Measurements from ENCODE around the gene PPP2R3C. TPM values are rescaled to one million over a fixed set of nuclear protein-coding genes. Genes with fewer than 3 reads are reported as not detected.

PPP2R3C gene
- total RNA-seq, 1 experiment from 2014 or later, result 15.2 TPM

- BruUV-seq (replicated peaks), result no TSS peak
- peaks cover 4% of the 10 kb centered on the region; the same call in 1 of the 2 replicates for H3K79me2 ChIP-seq (ENCODE audit: low read length)
- H3K4me1 ChIP-seq (ENCODE audit: insufficient read depth, low read length), result peaks cover 6% of the 10 kb centered on the region; the same call in 1 of the 2 replicates
- no peaks in the 10 kb centered on the region for H3K9me2 ChIP-seq (replicated peaks; ENCODE audit: low read length)
- 0 out of 2 replicates have a peak, but pooled peaks cover 4% of the 10 kb centered on the region for H3K9me3 ChIP-seq (ENCODE audit: low read length)
- no peak overlapping the region for H3K27ac ChIP-seq (ENCODE audit: low read length)
- H3K36me3 ChIP-seq (ENCODE audit: low read depth, low read length), result peaks cover 18% of the 10 kb centered on the region
- ChIA-PET POLR2A (ENCODE audit: unreplicated experiment) (interaction anchor here (0.7 kb wide), 1 partner anchor 65 kb away, joined by 4 read pairs; no protein-coding TSS in a partner anchor), CTCF (no interaction called here)
- intact Hi-C loops (cut with micrococcal nuclease), result no loop called here
- TF ChIP-seq EZH2phosphoT487 (IDR thresholded peaks at IDR 0.05; ENCODE audit: borderline replicate concordance, low read length) (no peak), EZH2 (IDR thresholded peaks at IDR 0.05; ENCODE audit: low read length, unreplicated experiment) (no peak)
- TF ChIP-seq, protein P1, sequence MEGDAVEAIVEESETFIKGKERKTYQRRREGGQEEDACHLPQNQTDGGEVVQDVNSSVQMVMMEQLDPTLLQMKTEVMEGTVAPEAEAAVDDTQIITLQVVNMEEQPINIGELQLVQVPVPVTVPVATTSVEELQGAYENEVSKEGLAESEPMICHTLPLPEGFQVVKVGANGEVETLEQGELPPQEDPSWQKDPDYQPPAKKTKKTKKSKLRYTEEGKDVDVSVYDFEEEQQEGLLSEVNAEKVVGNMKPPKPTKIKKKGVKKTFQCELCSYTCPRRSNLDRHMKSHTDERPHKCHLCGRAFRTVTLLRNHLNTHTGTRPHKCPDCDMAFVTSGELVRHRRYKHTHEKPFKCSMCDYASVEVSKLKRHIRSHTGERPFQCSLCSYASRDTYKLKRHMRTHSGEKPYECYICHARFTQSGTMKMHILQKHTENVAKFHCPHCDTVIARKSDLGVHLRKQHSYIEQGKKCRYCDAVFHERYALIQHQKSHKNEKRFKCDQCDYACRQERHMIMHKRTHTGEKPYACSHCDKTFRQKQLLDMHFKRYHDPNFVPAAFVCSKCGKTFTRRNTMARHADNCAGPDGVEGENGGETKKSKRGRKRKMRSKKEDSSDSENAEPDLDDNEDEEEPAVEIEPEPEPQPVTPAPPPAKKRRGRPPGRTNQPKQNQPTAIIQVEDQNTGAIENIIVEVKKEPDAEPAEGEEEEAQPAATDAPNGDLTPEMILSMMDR (conservative IDR thresholded peaks at IDR 0.05; ENCODE audit: low read depth, low read length), result no peak
- H4K20me1 ChIP-seq (ENCODE audit: low read length), result no peaks in the 10 kb centered on the region
- H3K4me2 ChIP-seq (ENCODE audit: low read length), result no peak overlapping the region
- DNase-seq (no peak), ATAC-seq (no peak)
- H3K4me3 ChIP-seq (ENCODE audit: low read length), result no peak overlapping the region
- no peak overlapping the region for H3K9ac ChIP-seq (ENCODE audit: low read length)
- H3K27me3 ChIP-seq (ENCODE audit: low read length), result no peaks in the 10 kb centered on the region
- no peak overlapping the region for H2AFZ ChIP-seq (ENCODE audit: low read length)
- H3F3A ChIP-seq (ENCODE audit: low read length, unreplicated experiment), result no peaks in the 10 kb centered on the region
Measured at GRCh38 chr14:35116242-35116641, 5.5 kb downstream of the PPP2R3C start.

DNA sequence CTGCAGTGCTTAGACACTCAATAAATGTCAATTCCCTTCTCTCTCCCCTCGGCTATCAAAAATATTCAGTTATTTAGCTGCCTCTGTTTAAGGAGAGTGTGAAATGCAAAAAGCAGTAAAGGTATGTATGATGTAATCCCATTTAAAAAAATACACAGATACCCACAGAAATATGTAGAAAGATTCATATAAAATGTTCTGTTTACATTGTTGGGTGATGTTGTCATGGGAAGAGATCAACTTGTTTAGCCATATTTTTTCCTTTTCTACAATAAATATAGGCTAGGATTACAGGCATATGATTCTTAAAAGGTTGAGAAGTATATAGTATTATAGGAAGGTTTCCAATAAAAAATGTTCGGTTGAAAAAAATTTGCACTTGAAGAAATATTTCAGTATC, 7.8 kb downstream of the PPP2R3C start:
- intact Hi-C loops (cut with micrococcal nuclease), result no loop called here
- H3F3A ChIP-seq (ENCODE audit: low read length, unreplicated experiment), result no peaks in the 10 kb centered on the region
- 0 out of 2 replicates have a peak, but pooled peaks cover 4% of the 10 kb centered on the region for H3K9me3 ChIP-seq (ENCODE audit: low read length)
- no peaks in the 10 kb centered on the region for H3K27me3 ChIP-seq (ENCODE audit: low read length)
- H3K4me3 ChIP-seq (ENCODE audit: low read length), result no peak overlapping the region
- TF ChIP-seq, protein P1 (conservative IDR thresholded peaks at IDR 0.05; ENCODE audit: low read depth, low read length), result no peak
- TF ChIP-seq EZH2 (IDR thresholded peaks at IDR 0.05; ENCODE audit: low read length, unreplicated experiment), result no peak
- TF ChIP-seq EZH2phosphoT487 (IDR thresholded peaks at IDR 0.05; ENCODE audit: borderline replicate concordance, low read length), result no peak
- DNase-seq (peak; percentile 46), ATAC-seq (peak; percentile 82)
- no peaks in the 10 kb centered on the region for H4K20me1 ChIP-seq (ENCODE audit: low read length)
- H3K36me3 ChIP-seq (ENCODE audit: low read depth, low read length), result peaks cover 30% of the 10 kb centered on the region
- no peak overlapping the region for H3K4me2 ChIP-seq (ENCODE audit: low read length)
- CTCF ChIA-PET, result no interaction called here
- H3K27ac ChIP-seq (ENCODE audit: low read length), result no peak overlapping the region
- H3K79me2 ChIP-seq (ENCODE audit: low read length), result no peaks in the 10 kb centered on the region
- no TSS peak for BruUV-seq (replicated peaks)
- H3K9ac ChIP-seq (ENCODE audit: low read length), result no peak overlapping the region
- no peaks in the 10 kb centered on the region for H3K9me2 ChIP-seq (replicated peaks; ENCODE audit: low read length)
- POLR2A ChIA-PET (ENCODE audit: unreplicated experiment), result interaction anchor here (0.6 to 0.7 kb wide), 3 partner anchors 9 to 68 kb away, joined by 3 to 13 read pairs (median 4); partner anchors contain the start of genes FAM177A1 and PRORP
- H3K4me1 ChIP-seq (ENCODE audit: insufficient read depth, low read length), result peaks cover 3% of the 10 kb centered on the region; the same call in 1 of the 2 replicates
- no peak overlapping the region for H2AFZ ChIP-seq (ENCODE audit: low read length)

GRCh38 chr14:35113308-35113950, 8.4 kb downstream of the PPP2R3C start:
- H3K36me3 ChIP-seq (ENCODE audit: low read depth, low read length), result peaks cover 30% of the 10 kb centered on the region
- H3K4me2 ChIP-seq (ENCODE audit: low read length), result no peak overlapping the region
- DNase-seq (no peak), ATAC-seq (no peak)
- H3K27me3 ChIP-seq (ENCODE audit: low read length), result no peaks in the 10 kb centered on the region
- ChIA-PET POLR2A (ENCODE audit: unreplicated experiment) (interaction anchor here (0.6 kb wide), 1 partner anchor 63 kb away, joined by 4 read pairs; no protein-coding TSS in a partner anchor), CTCF (no interaction called here)
- no peaks in the 10 kb centered on the region for H3K79me2 ChIP-seq (ENCODE audit: low read length)
- H3K9me2 ChIP-seq (replicated peaks; ENCODE audit: low read length), result no peaks in the 10 kb centered on the region
- no peak overlapping the region for H2AFZ ChIP-seq (ENCODE audit: low read length)
- no peak overlapping the region for H3K27ac ChIP-seq (ENCODE audit: low read length)
- no peaks in the 10 kb centered on the region for H3F3A ChIP-seq (ENCODE audit: low read length, unreplicated experiment)
- TF ChIP-seq, protein P1 (conservative IDR thresholded peaks at IDR 0.05; ENCODE audit: low read depth, low read length), result no peak
- TF ChIP-seq EZH2phosphoT487 (IDR thresholded peaks at IDR 0.05; ENCODE audit: borderline replicate concordance, low read length) (no peak), EZH2 (IDR thresholded peaks at IDR 0.05; ENCODE audit: low read length, unreplicated experiment) (no peak)
- H3K4me1 ChIP-seq (ENCODE audit: insufficient read depth, low read length), result peaks cover 3% of the 10 kb centered on the region; the same call in 1 of the 2 replicates
- no peak overlapping the region for H3K4me3 ChIP-seq (ENCODE audit: low read length)
- 0 out of 2 replicates have a peak, but pooled peaks cover 4% of the 10 kb centered on the region for H3K9me3 ChIP-seq (ENCODE audit: low read length)
- no peaks in the 10 kb centered on the region for H4K20me1 ChIP-seq (ENCODE audit: low read length)
- no peak overlapping the region for H3K9ac ChIP-seq (ENCODE audit: low read length)
- intact Hi-C loops (cut with micrococcal nuclease), result no loop called here
- BruUV-seq (replicated peaks), result no TSS peak
